ENCODE measurements around the gene MUSTN1. TPM values are rescaled to one million over a fixed set of nuclear protein-coding genes. Genes with fewer than 3 reads are reported as not detected.
A peak's percentile ranks its signal among the peaks of the same experiment; 100 is the strongest.

The MUSTN1 gene
- total and polyA plus RNA-seq, 2 of the 13 experiments (the other 11 are each of a cell fraction or from before 2014, with no cell fraction given) = 0.84 to 1.4 TPM

- TF ChIP-seq GATAD2A (CRISPR knock-in tag; IDR thresholded peaks at IDR 0.05) (0 out of 2 replicates have a peak, but pooled peaks have one; percentile 13), ZFP37 (CRISPR knock-in tag; IDR thresholded peaks at IDR 0.05; ENCODE audit: borderline replicate concordance) (no peak), PRDM15 (CRISPR knock-in tag; IDR thresholded peaks at IDR 0.05) (no peak), ZNF557 (CRISPR knock-in tag; IDR thresholded peaks at IDR 0.05) (no peak), ZNF431 (CRISPR knock-in tag; IDR thresholded peaks at IDR 0.05; ENCODE audit: borderline replicate concordance, low read depth) (no peak), TFE3 (CRISPR knock-in tag; IDR thresholded peaks at IDR 0.05) (no peak), LCORL (IDR thresholded peaks at IDR 0.05) (no peak), LCORL (CRISPR knock-in tag; IDR thresholded peaks at IDR 0.05) (peak; percentile 69), ZNF777 (CRISPR knock-in tag; IDR thresholded peaks at IDR 0.05) (no peak), KDM5A (IDR thresholded peaks at IDR 0.05; ENCODE audit: borderline replicate concordance, low read length) (no peak), CTCF (CRISPR knock-in tag; IDR thresholded peaks at IDR 0.05) (peak; percentile 19; the same call in 1 of the 2 replicates), MXD3 (CRISPR knock-in tag; IDR thresholded peaks at IDR 0.05) (no peak), ZNF460 (CRISPR knock-in tag; IDR thresholded peaks at IDR 0.05; ENCODE audit: borderline replicate concordance) (no peak), ZNF180 (CRISPR knock-in tag; IDR thresholded peaks at IDR 0.05; ENCODE audit: borderline replicate concordance, low read depth) (no peak), MTERF4 (CRISPR knock-in tag; IDR thresholded peaks at IDR 0.05) (no peak), HMGXB4 (CRISPR knock-in tag; IDR thresholded peaks at IDR 0.05; ENCODE audit: borderline replicate concordance in 1 of 2, low read depth in 1 of 2) (0 out of 4 replicates have a peak, but pooled peaks of 1 of the 2 experiments have one; percentile 34), NR2F2 (IDR thresholded peaks at IDR 0.05; ENCODE audit: borderline replicate concordance, low read depth) (0 out of 2 replicates have a peak, but pooled peaks have one; percentile 13), ZNF17 (CRISPR knock-in tag; IDR thresholded peaks at IDR 0.05) (no peak)
Measured at GRCh38 chr3:52787672-52788625, 46.9 kb downstream of the MUSTN1 start (continued).
